Progenitor cell of endocrine pancreas (in vitro differentiated cells): ENCODE data around the gene APOBEC3B. TPM values are rescaled to one million over a fixed set of nuclear protein-coding genes. Genes with fewer than 3 reads are reported as not detected.

Source experiments
- DNase-seq: peaks from one replicate; pipeline ENCODE4 v3.0.0; 2021; ENCODE audit warnings: low spot score; ENCODE audit not compliant: unreplicated experiment
- H3K27ac Mint-ChIP-seq: 2 replicates; pipeline ENCODE4 v1.8.0; 2021; ENCODE audit warnings: mild to moderate bottlenecking, moderate library complexity, mixed read lengths
- H3K27me3 Mint-ChIP-seq: 2 replicates; pipeline ENCODE4 v1.8.0; 2021; ENCODE audit warnings: mixed read lengths
- H3K36me3 Mint-ChIP-seq: 2 replicates; pipeline ENCODE4 v1.8.0; 2022; ENCODE audit warnings: mixed read lengths; ENCODE audit not compliant: insufficient read depth
- H3K4me1 Mint-ChIP-seq: 2 replicates; pipeline ENCODE4 v1.8.0; 2021; ENCODE audit warnings: low read depth, mixed read lengths
- H3K4me3 Mint-ChIP-seq: 2 replicates; pipeline ENCODE4 v1.8.0; 2021; ENCODE audit warnings: low read depth, mild to moderate bottlenecking, moderate library complexity, mixed read lengths
- H3K9me3 Mint-ChIP-seq: 2 replicates; pipeline ENCODE4 v1.8.0; 2021; ENCODE audit warnings: low read depth, mixed read lengths
- long read RNA-seq: library from polyadenylated mRNA; unstranded; transcript quantifications from one replicate; pipeline ENCODE4 v2.0.0, GENCODE V29; 2020
- total RNA-seq: library from RNA; stranded (reverse); gene quantifications from 2 replicates; pipeline ENCODE4 v1.2.1, GENCODE V29; 2021
- TF ChIP-seq, protein P1 (sequence below): fragments of 200-600 bp; sonication (generic); IDR thresholded peaks from one replicate; pipeline ENCODE4 v1.5.0; 2021; ENCODE audit warnings: antibody characterized with exemption, mild to moderate bottlenecking; ENCODE audit not compliant: unreplicated experiment

APOBEC3B gene
- total RNA-seq: 10.1 and 12.6 TPM in 2 replicates
- long read RNA-seq, transcript APOBEC3B-201 (8 exons, 1,533 nt): major isoform, 75 of 79 reads
- long read RNA-seq, partial matches to known transcripts: 1 of 79 reads
- long read RNA-seq, other reads (novel, unspliced or antisense): 3 of 79 reads

- DNase-seq: no peak
- Mint-ChIP-seq H3K27ac (peak within 1 kb of the TSS; percentile 95), H3K4me3 (peak within 1 kb of the TSS; percentile 19)
These were observed at the start of gene APOBEC3B for GRCh38 chr22:38981992-38982927. Gene APOBEC3B (plus strand): TSS chr22:38982347. CDS start chr22:38982454, 107 bp downstream.

GRCh38 chr22:38935023-38935422 is 47.1 kb upstream of the APOBEC3B start:
- no peak overlapping the region for H3K4me3 Mint-ChIP-seq
- no peaks in the 10 kb centered on the region for H3K4me1 Mint-ChIP-seq
- H3K9me3 Mint-ChIP-seq: peaks cover 4% of the 10 kb centered on the region
- TF ChIP-seq, protein P1, sequence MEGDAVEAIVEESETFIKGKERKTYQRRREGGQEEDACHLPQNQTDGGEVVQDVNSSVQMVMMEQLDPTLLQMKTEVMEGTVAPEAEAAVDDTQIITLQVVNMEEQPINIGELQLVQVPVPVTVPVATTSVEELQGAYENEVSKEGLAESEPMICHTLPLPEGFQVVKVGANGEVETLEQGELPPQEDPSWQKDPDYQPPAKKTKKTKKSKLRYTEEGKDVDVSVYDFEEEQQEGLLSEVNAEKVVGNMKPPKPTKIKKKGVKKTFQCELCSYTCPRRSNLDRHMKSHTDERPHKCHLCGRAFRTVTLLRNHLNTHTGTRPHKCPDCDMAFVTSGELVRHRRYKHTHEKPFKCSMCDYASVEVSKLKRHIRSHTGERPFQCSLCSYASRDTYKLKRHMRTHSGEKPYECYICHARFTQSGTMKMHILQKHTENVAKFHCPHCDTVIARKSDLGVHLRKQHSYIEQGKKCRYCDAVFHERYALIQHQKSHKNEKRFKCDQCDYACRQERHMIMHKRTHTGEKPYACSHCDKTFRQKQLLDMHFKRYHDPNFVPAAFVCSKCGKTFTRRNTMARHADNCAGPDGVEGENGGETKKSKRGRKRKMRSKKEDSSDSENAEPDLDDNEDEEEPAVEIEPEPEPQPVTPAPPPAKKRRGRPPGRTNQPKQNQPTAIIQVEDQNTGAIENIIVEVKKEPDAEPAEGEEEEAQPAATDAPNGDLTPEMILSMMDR: no peak
- peak overlapping the region; percentile 22 for H3K27ac Mint-ChIP-seq
- H3K27me3 Mint-ChIP-seq: peaks cover 33% of the 10 kb centered on the region
- no peak for DNase-seq
- no peaks in the 10 kb centered on the region for H3K36me3 Mint-ChIP-seq

More at GRCh38 chr22:38981992-38982927, at the start of gene APOBEC3B:
- TF ChIP-seq, protein P1: no peak
- Mint-ChIP-seq H3K9me3 (peaks cover 5% of the 10 kb centered on the region), H3K27me3 (no peaks in the 10 kb centered on the region), H3K4me1 (peaks cover 6% of the 10 kb centered on the region), H3K36me3 (peaks cover 3% of the 10 kb centered on the region)

DNA sequence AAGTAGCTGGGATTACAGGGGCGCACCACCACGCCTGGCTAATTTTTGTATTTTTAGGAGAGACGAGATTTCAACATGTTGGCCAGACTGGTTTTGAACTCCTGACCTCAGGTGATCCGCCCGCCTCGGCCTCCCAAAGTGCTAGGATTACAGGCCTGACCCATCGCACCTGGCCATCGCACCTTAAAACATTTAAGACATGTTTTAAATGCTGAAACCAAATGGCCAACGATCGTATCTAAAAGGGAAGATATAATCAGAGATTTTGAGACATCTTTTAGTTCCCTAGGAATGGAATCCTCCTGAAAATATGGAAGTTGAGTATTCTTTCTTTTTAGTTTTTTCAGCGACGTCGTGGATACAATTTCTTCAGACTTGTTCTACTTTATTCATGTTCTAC is 46.5 kb upstream of the APOBEC3B start:
- TF ChIP-seq, protein P1: no peak
- no peak overlapping the region for H3K4me3 Mint-ChIP-seq
- no peak for DNase-seq
- peaks cover 32% of the 10 kb centered on the region for H3K27me3 Mint-ChIP-seq
- peaks cover 4% of the 10 kb centered on the region for H3K9me3 Mint-ChIP-seq
- H3K27ac Mint-ChIP-seq: no peak overlapping the region
- no peaks in the 10 kb centered on the region for H3K4me1 Mint-ChIP-seq
- no peaks in the 10 kb centered on the region for H3K36me3 Mint-ChIP-seq

DNA sequence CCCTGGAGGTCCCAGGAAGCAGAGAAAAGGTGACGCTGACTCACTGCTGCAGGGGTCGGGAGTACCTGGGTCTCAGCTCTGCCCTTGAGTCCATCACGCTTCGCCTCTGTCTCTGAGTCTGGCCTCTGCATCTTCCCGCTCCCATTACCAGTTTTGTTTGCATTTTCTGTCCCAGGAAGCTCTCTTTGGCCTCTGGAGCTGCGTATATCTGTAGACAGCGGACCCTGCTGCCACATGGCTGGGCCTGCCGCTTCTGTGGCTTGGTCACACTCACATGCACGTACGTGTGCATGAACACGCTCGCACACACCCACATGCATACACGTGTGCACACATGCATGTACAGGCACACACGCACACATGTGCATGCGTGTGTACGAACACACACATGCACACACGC is 45.6 kb upstream of the APOBEC3B start:
- H3K27me3 Mint-ChIP-seq: peaks cover 36% of the 10 kb centered on the region
- peaks cover 4% of the 10 kb centered on the region for H3K9me3 Mint-ChIP-seq
- H3K4me1 Mint-ChIP-seq: no peaks in the 10 kb centered on the region
- H3K4me3 Mint-ChIP-seq: no peak overlapping the region
- no peak for DNase-seq
- no peak overlapping the region for H3K27ac Mint-ChIP-seq
- no peaks in the 10 kb centered on the region for H3K36me3 Mint-ChIP-seq
- TF ChIP-seq, protein P1: no peak

GRCh38 chr22:38937036-38937435 is 45.1 kb upstream of the APOBEC3B start:
- peaks cover 41% of the 10 kb centered on the region for H3K27me3 Mint-ChIP-seq
- TF ChIP-seq, protein P1: no peak
- no peak for DNase-seq
- no peaks in the 10 kb centered on the region for H3K4me1 Mint-ChIP-seq
- no peak overlapping the region for H3K4me3 Mint-ChIP-seq
- peaks cover 4% of the 10 kb centered on the region for H3K9me3 Mint-ChIP-seq
- no peaks in the 10 kb centered on the region for H3K36me3 Mint-ChIP-seq
- H3K27ac Mint-ChIP-seq: no peak overlapping the region
